CD4-positive, alpha-beta T cell treated with Interleukin-10 for 1 hour (primary cell): ENCODE measurements around the gene CEP78.

ENCODE experiments used
- DNase-seq: peaks from one replicate; pipeline ENCODE4 v3.0.0-alpha.2; 2020

Gene CEP78

DNA sequence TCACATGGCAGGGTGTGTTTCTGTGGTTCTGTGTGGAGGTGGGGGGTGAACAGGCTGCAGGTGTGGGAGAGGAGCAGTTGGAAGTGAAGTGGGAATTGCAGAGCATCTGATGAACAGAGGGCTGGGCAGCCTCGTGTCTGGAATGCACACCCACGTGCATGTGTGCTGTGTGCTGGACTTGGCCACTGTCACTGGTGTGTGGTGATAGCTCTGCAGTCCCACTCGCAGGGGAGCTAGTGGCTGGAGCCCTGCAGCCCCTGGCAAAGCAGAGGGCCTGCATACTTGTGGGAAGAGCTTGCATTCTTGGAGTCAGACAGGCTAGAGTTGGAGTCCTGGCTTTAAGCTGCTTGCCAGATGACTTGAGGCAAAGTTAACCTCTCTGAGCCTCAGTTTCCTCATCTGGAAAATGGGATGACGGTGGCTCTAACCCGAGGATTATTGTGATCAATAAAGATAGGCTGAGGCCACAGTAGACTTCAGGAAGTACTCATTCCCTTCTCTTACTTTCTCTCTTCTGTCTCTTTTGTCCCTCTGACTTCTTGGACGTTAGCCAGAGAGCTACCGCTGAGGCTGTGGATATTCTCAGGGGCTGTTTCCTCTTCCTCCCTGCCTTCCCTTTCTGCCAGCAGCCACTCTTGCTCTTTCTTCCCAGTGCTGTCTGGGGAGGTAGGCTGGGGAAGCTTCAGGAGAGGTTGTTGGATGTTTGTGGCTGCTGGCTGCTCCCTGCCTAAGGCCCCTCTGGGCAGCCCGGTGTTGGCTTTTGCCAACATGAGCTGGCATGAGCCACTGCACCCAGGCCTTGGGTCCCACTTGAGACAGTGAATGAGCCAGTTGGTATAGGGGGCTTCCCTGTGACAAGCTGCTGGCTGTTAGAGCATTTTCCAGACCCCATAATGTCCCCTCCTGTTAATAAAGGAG is 79.3 kb downstream of the CEP78 start:
- no peak for DNase-seq

DNA sequence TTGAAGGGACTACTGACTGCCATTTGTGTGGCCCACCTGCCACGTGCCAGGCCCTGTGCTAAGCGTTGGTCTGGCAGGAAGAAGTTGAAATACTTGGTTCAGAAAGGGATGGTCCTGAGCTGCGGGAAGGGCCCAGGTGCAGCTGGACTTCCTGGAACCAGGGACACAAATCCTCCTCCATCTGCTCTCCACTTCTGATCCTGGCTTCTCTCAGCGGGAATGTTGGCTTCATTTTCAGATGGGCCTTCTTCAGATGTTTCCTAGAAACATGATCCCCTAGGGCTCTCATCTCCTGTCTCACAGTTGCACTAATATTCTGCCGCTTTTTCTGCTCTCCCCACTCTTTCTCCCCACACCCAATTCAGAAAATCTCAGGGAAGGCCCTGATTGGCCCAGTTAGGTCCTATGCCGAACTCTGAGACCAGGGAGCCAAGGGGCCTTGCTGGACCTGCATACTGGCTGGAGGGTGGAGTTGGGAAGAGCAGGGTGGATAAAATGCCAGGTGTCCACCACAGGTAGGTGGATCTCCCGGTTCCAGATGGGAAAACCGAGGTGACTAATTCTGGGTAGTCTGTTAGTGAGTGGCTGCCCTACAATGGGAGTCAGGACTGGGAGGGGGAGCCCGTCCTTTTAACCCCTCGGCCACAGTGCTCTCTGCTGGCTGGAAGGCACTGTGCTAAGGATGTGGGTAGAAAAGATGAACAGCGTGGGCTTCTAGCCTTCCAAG is 80.5 kb downstream of the CEP78 start:
- no peak for DNase-seq

DNA sequence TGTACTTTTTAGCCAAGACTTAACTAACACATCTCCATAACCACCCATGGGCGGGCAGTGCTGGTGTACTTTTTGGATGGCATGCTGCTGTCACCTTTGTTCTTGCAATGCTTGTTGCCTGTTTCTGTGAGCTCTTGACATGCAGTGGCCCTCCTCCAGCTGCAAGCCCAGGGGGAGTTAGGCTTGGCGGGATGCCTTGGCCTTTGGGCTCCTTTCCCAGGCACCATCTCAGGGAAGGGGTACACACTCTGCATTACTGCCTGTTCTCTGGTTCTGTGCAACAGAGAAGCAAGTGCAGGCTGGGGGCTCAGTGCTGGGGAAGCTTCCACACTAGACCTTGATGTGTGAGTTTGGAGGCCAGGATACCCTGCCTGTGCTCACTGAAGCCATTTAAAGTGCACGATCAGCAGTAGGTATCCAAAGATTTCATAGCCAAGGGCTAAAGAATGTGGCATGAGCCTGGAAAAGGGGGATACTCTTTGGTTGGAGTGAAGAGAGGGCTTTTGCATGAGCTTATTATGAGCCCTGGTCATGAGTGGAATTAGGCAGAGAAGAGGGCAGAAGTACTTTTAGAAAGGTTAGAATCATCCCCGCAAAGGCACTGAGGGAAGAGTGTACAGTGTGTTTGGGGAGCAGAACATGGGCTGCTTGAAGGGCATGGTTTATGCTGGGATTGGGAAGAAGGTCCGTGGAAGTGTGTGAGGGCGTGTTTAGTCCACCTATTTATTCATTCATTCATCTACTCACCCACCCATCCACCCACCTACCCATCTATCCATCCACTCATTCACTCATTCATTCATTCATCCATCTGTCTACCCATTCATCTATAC is 83.5 kb downstream of the CEP78 start:
- no peak for DNase-seq

DNA sequence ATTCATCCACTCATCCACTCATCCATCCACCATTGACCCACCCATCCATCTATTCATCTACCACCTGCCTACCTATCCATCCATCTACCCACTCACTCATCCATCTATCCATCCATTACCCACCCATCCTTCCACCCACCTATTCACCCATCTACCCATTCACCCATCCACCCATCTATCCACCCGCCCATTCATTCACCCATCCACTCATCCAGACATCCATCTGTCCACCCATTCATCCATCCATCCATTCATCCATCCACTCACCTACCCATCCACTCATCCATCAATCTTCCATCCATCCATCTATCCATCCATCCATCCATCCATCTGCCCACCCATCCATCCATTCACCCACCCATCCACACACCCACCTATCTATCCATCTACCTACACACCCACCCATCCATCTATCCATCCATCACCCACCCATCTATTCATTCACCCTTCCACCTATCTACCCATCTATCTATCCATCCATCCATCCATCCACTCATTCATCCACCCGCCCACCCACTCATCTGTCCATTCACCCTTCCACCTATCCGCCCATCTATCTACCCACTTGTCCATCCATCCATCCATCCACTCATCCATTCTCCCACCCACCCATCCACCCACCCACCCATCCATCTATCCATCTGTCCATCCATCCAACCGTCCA is 84.3 kb downstream of the CEP78 start:
- no peak for DNase-seq

DNA sequence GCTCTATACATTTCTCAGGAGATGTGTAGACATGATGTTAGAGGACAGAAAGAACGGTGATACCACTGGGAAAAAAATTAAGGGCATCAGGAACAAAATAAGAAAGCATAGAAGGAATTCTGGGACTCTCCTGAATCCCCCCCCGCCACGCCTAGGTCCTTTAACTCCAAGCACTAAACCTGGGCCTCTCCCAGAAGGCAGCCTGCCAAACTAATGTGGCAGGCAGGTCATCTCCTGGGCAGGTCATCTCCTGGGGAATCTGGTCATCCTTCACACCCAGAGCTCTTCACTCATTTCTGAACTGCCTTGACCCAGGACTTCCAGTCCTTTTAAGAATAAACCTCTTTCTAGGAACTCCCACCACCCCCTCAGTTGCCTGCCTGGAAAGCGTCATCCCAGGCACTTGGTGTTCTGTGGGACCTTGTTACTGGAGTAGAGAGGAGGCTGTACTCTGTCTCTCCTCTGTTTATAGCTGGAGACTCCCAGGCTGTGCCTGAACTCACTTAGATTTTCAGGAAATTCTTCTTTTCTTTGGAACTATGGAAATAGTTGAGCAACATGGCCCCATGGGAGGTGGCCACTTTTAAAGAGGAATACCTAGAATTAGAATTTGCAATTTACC is 85.1 kb downstream of the CEP78 start:
- no peak for DNase-seq

DNA sequence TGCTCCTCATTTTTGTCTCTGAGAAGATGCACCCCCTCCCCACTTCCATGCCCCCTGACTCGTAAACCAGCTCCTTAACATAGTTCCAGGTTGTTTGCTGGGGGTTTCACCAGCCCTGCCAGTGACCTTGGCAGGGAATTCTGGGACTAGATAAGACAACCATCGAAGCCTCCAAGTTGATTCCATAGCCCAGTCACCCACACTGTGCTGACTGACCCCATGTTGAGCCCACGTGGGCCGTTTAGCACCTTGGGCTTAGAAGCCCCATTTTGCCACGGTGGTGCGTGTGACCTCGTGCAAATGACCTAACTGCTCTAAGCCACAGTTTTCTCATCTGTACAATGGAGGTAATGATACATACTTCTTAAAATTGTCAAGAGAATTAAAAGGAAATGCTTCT is 85.6 kb downstream of the CEP78 start:
- DNase-seq, result no peak

DNA sequence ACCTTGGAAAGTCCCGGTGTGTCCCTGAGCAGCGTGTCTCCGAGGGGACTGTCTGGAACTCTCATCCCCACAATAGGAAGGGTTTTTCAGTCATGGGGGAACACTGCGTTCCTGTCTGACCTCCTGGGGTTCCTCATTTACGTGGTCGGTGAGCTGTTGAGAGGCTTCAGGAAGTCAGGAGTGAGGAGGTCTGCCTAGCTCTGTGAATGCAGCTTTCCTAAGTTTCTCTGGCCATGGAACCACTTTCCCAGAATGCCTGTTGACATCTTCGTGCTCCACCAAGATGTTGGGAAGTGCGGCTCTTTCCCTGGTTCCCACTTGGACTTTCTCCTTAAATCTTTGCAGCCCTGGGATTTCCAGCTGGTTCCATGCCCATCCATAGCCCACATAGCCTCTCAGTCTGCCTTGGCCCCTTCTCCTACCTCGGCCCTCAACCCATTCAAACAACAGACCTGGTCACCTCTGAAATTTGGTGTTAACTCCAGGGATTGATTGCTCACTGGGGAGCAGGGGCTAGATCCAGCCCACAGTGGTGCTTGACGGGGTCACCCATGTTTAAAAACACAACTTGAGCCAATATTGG is 88.3 kb downstream of the CEP78 start:
- DNase-seq, result no peak

DNA sequence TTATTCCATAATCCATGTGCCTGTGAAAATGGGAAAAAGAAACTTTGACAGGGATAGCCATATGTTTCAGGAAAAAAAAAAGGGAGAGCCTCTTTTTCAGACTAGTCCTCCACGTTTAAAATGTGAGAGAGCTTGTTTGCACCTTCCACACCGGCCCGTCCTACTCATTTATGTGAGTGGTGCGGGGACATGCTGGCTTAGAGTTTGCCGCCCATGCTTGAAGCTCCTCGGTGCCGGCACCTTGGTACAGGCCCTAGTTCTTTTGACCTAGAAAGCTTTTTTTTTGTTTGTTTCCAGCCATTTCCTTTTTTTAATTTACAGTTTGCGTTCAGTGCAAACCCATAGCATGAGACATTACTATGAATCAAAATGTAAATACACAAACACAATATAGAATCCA is 88.8 kb downstream of the CEP78 start:
- no peak for DNase-seq

DNA sequence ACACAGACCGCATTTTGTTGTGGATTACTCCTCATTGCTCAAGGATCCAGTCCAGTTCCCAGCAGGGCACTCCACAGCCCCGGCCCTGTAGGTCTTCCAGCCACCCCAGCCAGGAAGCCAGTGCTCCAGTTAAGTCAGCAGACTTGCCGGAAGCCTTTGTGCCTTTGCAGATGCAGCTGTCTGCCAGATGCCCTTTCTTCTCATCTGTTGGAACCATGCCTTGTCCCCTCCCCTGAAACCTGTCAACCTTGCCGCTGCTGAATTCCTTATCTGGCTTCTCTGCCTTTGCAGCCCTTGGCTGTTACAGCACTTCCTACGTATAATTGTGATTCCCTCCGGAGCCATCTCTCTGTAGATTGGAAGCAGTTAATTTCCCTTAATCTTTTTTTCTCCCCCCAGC is 89.5 kb downstream of the CEP78 start:
- DNase-seq, result no peak

DNA sequence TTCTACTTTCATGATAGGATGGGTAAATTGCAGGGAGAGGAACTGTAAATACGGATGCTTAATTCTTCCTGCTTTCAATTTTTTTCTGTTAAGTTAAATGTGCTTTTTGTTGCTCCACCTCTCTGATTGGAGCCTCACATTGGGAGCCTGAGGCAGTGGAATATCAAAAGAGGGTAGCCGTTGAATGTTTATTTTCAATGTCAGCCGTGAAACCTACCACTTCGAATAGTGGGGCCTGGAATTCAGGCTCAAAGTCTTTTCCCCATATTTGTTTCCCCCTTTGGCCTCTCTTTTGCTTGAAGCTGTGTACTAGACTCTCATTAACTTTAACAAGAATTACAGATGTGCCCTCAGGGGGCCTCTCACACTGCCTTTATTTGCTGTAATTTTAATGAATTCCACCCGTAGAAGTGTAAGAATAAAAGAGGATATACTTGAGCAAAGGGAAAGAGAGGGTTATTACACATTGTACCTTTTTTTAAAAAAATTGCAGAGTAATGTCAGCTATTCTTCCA is 90.0 kb downstream of the CEP78 start:
- DNase-seq, result no peak

DNA sequence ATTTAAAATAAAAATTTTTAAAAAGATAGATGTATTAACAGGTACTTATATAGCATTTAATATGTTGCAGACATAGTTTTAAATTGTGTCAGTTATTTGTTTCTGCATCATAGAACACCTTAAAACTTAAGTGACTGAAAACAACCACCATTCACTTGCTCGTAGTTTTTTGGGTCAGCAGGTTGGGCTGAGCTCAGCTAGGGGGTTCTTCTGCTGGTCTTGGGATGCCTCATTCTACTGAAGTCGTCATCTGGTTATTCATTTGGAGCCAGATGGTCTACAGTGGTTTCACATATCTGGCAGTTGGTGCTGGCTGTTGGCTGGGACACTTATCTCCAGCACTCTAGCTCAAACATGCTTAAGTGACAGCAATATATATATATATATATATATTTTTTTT is 90.7 kb downstream of the CEP78 start:
- no peak for DNase-seq
